Fibroblast of skin of abdomen (primary cell): ENCODE data around the gene GOLGA3.

ENCODE experiments used
- DNase-seq: peaks from one replicate; pipeline ENCODE4 v3.0.0-alpha.2; 2013

Gene GOLGA3

GRCh38 chr12:132747896-132748295 lies 80.8 kb downstream of the GOLGA3 start:
- no peak for DNase-seq

DNA sequence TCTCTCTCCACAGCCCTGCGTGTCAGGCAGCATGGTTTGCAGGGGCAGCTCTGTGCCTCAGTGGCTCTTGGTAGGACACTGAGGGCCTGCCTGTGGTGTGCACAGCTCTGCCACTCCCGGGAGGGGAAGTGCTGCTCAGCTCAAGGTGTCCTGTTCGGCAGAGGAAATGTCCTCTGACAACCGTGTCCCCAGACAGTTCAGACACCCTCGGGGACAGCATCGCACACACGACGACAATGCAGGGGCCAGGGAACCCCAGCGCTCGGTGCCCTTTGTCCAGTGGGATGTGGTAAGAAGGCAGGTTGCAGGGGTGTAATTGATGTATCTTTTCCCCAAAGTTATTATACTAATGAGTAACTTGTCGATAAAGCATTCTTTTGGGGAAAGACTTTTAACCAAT lies 81.3 kb downstream of the GOLGA3 start:
- no peak for DNase-seq

DNA sequence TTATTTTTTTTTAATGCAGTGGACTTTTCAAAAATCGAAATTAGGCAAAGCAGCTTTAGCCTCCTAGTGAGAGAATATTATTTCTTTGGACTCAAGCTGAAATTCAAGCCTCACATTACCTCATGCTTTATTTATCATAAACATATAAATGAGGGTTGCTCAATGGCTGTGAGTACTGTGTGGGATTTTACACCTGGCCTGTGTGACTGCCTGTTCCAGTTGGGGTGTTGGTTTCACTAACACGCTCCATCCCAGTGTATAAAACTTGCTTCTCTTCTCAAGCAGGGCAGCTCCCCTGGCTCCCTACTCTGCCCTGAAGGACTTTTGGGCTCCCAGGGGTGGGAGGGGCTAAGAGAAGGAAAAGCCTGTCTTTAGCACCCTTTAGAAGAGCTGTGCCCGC lies 82.1 kb downstream of the GOLGA3 start:
- DNase-seq: no peak

- no peak for DNase-seq
These were observed 84.8 kb downstream of the GOLGA3 start for GRCh38 chr12:132743831-132744230.

DNA sequence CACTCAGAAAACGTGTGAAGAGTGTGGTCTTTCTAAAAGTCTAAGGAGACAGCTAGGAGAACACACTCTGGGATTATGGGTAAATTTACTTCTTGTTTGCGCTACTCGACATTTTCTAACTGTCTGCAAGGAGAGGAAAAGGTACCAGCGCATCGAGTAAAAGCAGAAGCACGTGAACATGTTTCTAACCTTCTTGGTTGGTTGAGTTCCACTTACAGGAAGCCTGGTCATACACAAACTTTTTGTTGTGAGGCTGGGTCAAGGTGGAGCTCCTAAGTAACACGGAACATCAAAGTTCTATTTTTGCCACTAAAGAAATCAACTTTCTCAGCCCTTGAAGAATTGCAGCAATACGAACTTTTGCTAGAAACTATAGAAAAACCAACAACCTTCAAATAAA lies 87.0 kb downstream of the GOLGA3 start:
- DNase-seq: no peak

GRCh38 chr12:132740652-132741051 lies 88.0 kb downstream of the GOLGA3 start:
- DNase-seq: no peak

GRCh38 chr12:132740313-132740646 lies 88.4 kb downstream of the GOLGA3 start:
- no peak for DNase-seq

DNA sequence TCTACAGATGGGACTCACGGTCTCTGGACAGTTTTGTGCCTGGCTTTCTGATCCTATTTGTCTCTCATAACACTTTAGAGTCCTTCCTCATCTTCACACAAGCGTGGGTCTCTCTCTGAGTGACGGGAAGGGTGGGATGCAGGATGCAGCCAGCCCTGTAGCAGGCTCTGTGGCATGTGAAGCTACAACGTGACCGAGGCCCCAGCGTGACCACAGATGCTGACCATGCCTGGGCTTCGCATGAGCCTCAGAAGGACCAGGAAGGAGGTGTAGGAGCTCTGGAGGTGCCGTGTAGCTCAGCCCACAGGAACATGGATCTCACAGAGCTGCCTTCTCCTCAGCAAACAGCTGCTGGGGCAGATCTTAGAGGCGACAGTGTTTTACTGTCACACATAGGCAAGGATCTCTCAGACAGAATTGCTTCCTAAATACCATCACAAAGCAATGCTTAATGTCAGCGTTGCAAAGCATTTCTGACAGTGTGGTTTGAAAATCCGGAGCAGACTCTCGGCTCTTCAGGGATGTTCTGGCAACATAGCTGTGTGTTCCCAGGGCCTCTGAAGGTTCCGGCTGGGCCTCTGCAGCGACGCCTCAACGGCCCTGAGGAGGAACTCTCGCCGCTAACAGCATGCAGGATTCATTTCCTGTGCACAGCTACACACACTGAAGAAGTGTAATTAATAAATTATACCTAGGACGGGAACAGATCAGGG lies 88.9 kb downstream of the GOLGA3 start:
- DNase-seq: no peak

DNA sequence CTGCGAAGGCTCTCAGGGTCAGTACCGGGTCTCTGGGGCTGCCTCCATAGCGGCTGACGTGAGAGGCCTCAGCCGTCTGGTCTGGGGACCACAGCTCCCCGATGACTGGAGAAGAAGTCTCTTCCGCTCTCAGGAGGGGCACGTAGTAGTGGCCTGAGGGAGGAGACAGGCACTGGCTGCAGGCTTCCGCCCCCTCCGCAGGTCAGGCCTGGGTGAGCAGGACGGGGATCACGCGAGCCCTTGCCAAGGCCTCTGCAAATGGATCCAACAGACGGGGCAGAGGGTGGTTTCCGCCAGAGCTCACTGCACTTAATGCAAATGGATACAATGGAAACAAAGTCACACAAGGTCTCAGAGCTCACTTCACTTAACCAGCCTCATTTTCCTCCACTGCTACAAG lies 91.8 kb downstream of the GOLGA3 start:
- DNase-seq: no peak

DNA sequence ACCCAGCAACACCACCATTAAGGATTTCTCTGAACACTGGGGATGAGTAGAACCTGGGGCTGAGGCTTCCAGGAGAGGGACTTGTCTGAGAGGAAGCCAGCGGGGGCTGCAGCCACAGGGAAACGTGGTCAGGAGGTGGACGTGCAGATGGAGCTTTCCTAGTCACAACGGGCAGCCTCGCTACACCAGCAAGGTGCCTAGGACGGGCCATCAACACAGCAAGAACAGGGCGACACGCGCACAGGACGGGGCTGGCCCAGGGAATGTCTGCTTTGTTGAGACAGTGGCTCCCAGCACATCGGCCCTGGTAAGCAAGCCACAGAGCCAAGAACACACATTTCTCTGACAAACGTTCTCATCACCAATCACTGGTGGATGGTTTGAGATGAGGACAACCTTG lies 92.3 kb downstream of the GOLGA3 start:
- no peak for DNase-seq

DNA sequence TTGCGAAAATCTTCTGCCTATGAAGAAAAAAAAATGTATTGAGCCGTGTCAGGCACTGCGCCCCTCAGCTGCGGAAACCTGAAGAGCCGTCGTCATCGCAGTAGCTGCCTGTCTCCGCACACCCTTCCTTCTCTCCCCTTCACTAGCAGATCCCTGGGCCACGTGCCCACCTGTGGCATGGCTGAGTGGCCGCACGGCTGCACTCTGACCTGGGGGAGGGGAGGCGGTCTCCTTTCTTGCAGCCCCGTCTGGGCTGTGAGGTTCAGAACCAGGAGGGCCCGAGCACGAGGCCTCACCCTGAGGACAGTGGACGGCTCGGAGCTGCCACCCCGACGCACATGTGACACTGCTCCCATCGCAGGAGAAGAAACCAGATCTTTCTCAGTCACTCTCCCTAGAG lies 93.2 kb downstream of the GOLGA3 start:
- DNase-seq: no peak

GRCh38 chr12:132734206-132734605 lies 94.5 kb downstream of the GOLGA3 start:
- peak; percentile 64 for DNase-seq

DNA sequence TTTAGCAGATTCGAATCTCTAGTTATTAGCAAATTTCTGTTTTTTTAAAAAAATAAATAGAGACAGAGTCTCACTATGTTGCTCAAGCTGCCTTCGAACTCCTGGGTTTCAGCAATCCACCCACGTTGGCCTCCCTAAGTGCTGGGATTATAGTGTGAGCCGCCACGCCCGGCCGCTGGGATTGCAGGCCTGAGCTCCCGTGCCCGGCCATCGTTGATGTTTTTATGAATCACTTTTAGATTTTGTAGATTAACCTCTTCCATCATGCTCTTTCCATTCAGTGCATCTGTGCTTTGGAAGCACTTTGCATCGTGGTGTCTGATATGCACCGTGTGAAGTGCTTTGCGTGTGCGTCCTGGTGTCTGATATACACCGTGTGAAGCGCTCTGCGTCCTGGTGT lies 97.1 kb downstream of the GOLGA3 start:
- no peak for DNase-seq

- DNase-seq: no peak
These were observed 98.3 kb downstream of the GOLGA3 start for GRCh38 chr12:132730353-132730752.

- no peak for DNase-seq
These were observed 98.9 kb downstream of the GOLGA3 start for GRCh38 chr12:132729541-132730320.

DNA sequence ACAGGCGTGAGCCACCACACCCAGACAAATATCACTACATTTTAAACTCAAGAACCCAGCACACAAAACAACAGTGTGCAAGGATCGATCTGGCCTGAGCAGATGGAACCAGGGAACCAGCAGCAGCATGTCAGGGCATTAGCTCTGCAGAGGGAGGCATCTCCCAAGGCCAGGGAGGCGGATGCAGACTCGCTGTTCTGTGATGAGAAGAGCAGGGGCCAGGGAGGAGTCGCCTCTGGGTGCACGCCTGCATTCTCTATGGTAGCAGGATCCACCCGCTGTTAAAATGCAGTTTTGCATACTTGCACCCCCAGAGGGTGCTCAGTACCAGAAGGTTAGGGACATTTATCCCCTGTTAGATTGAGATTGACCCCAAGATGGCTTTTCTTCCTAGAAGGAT lies 100.2 kb downstream of the GOLGA3 start:
- no peak for DNase-seq

GRCh38 chr12:132727091-132727794 lies 101.4 kb downstream of the GOLGA3 start:
- no peak for DNase-seq

DNA sequence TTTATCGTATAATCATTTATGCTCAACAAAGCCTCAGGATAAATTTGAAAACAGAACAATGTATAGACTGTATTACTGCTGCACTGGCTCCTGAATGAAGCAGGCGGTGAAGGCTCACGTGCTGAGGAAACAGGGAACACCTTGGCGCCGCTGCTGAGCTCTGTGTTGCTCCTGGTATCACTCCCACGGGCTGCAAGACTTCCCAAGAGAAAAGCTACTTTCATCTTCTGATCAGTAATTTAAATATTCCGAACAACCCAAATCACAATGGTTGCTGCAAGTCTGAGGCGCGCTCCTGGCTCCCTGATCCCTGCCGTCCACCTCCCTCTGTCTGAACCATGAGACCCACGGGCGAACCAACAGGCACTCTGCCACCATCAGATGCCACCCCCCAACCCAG lies 102.3 kb downstream of the GOLGA3 start:
- DNase-seq: no peak

DNA sequence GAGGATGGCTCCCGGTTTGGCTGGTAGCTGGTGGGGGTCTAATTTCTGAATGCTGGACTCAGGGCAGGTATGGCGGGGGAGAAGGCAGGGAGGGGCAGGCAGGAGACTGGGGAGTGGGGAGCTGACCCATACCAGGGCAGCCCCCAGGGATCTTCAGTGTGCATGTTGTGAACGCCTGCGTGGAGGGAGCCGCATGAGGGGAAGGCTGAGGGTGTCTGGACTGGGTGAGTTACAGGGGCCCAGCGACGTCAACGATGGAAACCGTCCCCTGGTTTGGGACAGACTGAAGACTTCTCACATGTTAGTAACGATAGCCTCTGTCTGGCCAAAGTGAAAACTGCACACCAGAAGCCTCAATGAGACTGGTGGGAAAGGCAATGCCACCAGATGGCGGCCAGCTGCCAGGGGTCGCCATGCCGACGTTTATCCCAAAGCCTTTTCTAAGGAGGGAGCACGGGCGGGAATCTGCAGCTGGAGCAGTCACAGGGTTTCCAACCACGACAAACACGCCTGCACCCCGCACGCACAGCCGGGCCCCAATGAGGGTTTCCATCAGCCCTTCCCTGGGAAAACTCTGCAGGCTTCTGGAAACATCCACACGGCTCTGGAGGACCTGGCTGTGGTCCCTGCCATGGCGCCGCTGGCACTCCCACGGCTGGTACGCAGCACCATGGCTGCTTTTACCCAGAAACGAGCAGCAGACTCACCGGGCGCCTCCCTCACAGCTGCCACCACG lies 104.0 kb downstream of the GOLGA3 start:
- peak; percentile 41 for DNase-seq

- DNase-seq: no peak
These were observed 104.9 kb downstream of the GOLGA3 start for GRCh38 chr12:132723764-132724140.

DNA sequence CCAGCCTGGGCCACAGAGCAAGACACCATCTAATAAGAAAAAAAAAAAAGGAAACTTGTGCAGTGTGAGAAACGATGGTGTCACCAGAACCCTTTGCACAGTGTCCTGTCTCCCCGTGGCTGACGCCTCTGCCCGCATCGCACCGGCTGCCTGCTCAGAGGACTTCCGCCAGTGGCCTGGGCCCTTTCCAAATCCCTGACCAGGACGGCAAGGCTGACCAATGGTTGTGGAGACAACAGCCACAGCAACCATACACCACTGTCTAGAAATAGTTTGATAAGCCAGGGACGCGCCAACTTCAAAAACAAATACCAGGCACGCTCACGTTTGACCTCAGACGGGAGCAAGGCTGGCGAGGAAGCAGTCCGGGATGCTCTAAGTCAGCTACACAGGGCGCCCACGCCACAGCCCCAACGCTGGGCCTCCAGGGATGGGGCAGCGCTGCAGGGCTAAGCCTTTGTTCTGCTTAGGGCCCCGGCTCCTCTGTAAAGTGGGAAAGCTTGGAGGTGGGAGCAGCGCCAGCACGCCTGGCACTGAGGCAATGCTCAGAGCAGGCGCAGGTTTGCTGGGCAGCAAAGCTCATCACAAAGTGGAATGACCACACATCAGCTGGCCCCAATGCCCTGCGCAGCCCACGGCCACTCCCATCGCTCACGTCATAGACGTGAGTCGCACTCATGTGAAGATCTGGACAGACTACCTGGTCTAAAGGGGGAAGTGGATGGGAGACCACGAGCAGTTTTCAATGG lies 105.5 kb downstream of the GOLGA3 start:
- no peak for DNase-seq

DNA sequence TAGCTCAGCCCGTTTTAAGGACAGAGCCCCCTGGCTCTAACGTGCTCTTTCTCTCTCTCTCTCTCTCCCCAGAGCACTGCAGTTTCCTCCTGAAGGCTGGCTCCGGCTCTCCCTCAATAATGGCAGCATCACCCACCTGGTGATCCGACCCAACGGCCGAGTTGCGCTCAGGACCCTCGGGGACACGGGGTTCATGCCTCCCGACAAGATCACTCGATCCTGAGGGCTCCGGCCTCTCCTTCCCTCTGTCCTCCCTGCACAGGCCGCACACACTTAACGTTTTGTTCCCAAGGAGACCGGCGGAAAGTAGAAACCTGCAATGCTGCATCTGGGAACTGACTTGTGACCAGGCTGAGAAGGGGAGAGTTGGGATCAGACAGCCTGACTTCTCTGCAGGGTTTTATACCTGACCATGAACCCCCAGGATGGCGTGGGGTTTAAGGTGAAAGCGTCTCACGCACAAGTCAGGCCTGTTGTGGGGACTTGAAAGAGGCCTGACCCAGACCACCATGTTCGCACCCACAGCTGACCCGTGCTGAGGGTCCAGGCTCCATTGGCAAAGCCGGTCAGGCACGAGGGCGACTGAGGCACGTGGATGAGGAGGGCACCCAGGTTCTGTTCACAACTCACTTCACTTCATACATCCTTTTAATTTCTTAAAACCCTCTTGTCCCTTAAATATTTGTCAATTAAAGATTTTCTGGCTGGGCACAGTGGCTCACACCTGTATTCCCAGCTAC lies 107.9 kb downstream of the GOLGA3 start:
- DNase-seq: no peak
